Muscle of back (tissue), 10 donors: ENCODE measurements around the gene TMEM45B. TPM values are rescaled to one million over a fixed set of nuclear protein-coding genes. Genes with fewer than 3 reads are reported as not detected.

Experiments used
- polyA plus RNA-seq, 10 donors: library from polyadenylated mRNA; unstranded; fragments of 120-200 nt; gene quantifications; one replicate each; pipeline ENCODE4 v1.2.1, GENCODE V29; 2013; ENCODE audit not compliant: insufficient read length in 10 of 10

The TMEM45B gene
- polyA plus RNA-seq, 10 donors = 0.15 to 1.9 (median 0.39) TPM

Other genes with a start within 250 kb of the TMEM45B start
- 10 to 100 TPM; 16.3 to 24.6 (median 21.0) TPM for gene NFRKB, start 79.7 kb downstream of the TMEM45B start, polyA plus RNA-seq
- gene PRDM10, start 187.0 kb downstream of the TMEM45B start, polyA plus RNA-seq = 1 to 10 TPM; 4.1 to 7.8 (median 6.3) TPM